Endothelial cell of umbilical vein (primary cell): ENCODE results near the gene FAM124B.

Experiments
- CTCF ChIP-seq, 2 donors: IDR thresholded peaks; 1 replicate in 1 of 2; 2 replicates in 1 of 2; pipeline ENCODE4 v1.5.1; 2011; ENCODE audit warnings: low read length in 2 of 2, mild to moderate bottlenecking in 2 of 2, moderate library complexity in 2 of 2, control low read depth in 1 of 2, inconsistent platforms in 1 of 2, low read depth in 1 of 2; ENCODE audit not compliant: insufficient read depth in 1 of 2; ENCODE audit errors: extremely low read depth in 1 of 2
- EZH2 ChIP-seq: IDR thresholded peaks from 2 replicates; pipeline ENCODE4 v1.6.1; 2012; ENCODE audit warnings: borderline replicate concordance, low read depth, mild to moderate bottlenecking, moderate library complexity, low read length, inconsistent platforms; ENCODE audit not compliant: severe bottlenecking
- POLR2A ChIP-seq: IDR thresholded peaks from 2 replicates; pipeline ENCODE4 v1.6.1; 2012; ENCODE audit warnings: low read depth, mild to moderate bottlenecking, control low read depth, low read length

GRCh38 chr2:224365331-224365730 is 36.6 kb downstream of the FAM124B start:
- TF ChIP-seq POLR2A: no peak
- no peak for TF ChIP-seq CTCF (IDR thresholded peaks at IDR 0.05; ENCODE audit: extremely low read depth in 1 of 2, insufficient read depth in 1 of 2, low read depth in 1 of 2, low read length in 2 of 2)
- TF ChIP-seq EZH2: no peak
